Measurements from ENCODE around the gene RSL24D1. TPM values are rescaled to one million over a fixed set of nuclear protein-coding genes. Genes with fewer than 3 reads are reported as not detected.
A peak's percentile ranks its signal among the peaks of the same experiment; 100 is the strongest.

The RSL24D1 gene
- total RNA-seq: 90.0 and 99.5 TPM in 2 replicates

DNA sequence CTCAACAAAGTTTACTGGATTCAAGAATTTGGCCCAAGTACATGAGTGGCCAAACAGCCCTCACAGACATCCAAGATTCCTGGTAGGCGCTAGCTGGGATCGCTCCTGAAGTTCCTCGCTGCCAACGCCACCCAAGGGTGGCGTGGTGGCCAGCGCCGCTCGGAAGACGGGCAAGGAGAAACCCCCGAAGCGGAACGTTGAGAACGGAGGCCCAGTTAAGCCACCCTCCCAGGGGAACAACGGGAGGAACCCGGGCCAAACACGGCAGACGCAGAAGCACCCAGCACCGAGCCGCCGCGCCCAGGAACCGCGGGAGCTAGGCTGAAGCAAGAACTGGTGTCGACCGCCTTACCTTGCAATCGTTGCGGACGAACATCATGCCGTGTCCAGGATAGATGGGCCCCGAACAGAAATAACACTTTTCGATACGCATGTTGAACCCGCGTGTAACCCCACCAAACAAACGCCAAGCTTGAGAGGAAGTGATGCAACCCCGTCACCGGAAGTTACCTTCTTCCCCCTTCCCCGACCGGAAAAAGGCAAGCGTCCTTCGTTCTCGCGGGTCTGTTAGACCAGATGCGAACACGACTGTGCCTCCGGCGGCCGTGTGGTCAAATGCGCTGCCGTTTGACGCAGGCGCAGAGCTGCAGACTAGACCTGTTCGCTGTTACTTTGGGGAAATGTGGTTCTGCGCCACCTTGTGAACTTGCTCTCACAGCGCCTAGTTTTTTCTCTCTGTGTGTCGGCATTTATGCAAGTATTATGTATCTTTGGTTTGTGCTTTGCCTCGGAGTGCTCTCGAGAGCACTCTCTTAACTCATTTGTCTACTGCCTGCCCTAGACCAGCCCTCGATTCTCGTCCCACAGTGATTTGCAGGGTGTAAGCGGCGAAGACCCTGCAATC is at the start of gene RSL24D1:
RSL24D1 (minus strand) TSS at position 484 of the 904 bp plus-strand sequence; CDS start at position 433, 51 bp downstream.
- peaks cover 21% of the 10 kb centered on the region for H3K36me3 Mint-ChIP-seq (ENCODE audit: low read depth)
- intact Hi-C loops (cut with micrococcal nuclease): loop anchor here (1.0 to 5.0 kb wide), 8 partner anchors 8 to 446 kb away; partner anchors contain the start of genes CCPG1, PIERCE2, PIGB and PIGBOS1
- TF ChIP-seq, protein P1, sequence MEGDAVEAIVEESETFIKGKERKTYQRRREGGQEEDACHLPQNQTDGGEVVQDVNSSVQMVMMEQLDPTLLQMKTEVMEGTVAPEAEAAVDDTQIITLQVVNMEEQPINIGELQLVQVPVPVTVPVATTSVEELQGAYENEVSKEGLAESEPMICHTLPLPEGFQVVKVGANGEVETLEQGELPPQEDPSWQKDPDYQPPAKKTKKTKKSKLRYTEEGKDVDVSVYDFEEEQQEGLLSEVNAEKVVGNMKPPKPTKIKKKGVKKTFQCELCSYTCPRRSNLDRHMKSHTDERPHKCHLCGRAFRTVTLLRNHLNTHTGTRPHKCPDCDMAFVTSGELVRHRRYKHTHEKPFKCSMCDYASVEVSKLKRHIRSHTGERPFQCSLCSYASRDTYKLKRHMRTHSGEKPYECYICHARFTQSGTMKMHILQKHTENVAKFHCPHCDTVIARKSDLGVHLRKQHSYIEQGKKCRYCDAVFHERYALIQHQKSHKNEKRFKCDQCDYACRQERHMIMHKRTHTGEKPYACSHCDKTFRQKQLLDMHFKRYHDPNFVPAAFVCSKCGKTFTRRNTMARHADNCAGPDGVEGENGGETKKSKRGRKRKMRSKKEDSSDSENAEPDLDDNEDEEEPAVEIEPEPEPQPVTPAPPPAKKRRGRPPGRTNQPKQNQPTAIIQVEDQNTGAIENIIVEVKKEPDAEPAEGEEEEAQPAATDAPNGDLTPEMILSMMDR (IDR thresholded peaks at IDR 0.05): no peak
- ChIA-PET CTCF (interaction anchor here (0.9 to 2.2 kb wide), 6 partner anchors 22 to 238 kb away, joined by 3 to 7 read pairs (median 4); partner anchors contain the start of genes CCPG1, PIGB and PIGBOS1), POLR2A (interaction anchor here (0.5 to 2.4 kb wide), 10 partner anchors 11 to 211 kb away, joined by 3 to 33 read pairs (median 4); partner anchors contain the start of genes CCPG1, PIERCE2, PIGB and PIGBOS1)
- no peak within 1 kb of the TSS for H3K4me3 Mint-ChIP-seq
- DNase-seq (peak; percentile 84), ATAC-seq (ENCODE audit: low read depth) (peak; percentile 95)
- H3K9me3 Mint-ChIP-seq: peaks cover 2% of the 10 kb centered on the region
- no peak within 1 kb of the TSS for H3K27ac Mint-ChIP-seq
- H3K4me1 Mint-ChIP-seq: peaks cover 9% of the 10 kb centered on the region
- H3K27me3 Mint-ChIP-seq: no peaks in the 10 kb centered on the region

DNA sequence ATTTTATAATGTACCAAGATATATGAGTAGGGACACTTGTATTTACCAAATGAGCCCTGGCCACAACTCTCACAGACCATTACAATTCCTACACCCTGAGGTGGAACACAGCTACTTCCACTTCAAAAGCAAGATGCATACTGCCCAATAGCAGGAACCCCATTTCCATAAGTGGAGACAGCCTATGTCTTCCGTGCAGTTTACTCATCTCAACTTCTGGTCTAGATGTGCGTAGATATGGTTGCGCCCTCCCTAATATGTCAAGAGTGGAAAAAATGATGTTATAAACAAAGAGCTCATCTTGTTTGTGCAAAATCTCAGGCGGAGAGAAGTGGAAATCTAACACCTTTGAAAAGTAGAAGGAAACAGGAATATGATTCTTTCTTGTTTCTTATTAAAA is 48.3 kb upstream of the RSL24D1 start:
- Mint-ChIP-seq H3K27me3 (no peaks in the 10 kb centered on the region), H3K4me3 (no peak overlapping the region)
- CTCF ChIA-PET: no interaction called here

DNA sequence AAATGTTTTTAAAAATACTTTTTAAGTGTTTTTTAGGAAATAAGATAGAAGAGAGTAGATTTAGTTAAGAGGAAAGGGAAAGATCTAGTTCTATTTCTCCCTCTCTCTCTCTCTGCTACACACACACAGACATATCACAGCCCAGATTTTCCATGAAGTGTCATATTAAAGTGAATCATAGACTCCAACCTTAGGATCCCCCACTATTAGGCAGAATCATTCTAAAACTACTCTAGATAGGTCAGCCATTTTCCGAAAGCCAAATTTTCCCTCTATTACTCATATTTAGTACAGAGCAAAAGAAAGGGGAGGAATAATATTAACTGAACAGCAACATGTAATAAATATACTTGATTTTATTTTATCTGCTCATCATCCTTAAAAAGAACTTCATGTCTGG is 45.1 kb upstream of the RSL24D1 start:
- ATAC-seq (ENCODE audit: low read depth) (no peak), DNase-seq (no peak)
- Mint-ChIP-seq H3K27me3 (no peaks in the 10 kb centered on the region), H3K4me1 (peaks cover 2% of the 10 kb centered on the region), H3K27ac (no peak overlapping the region), H3K4me3 (no peak overlapping the region), H3K36me3 (ENCODE audit: low read depth) (peaks cover 9% of the 10 kb centered on the region), H3K9me3 (no peaks in the 10 kb centered on the region)
- CTCF ChIA-PET: no interaction called here
- POLR2A ChIA-PET: no interaction called here
- intact Hi-C loops (cut with micrococcal nuclease): loop anchor here (2.0 kb wide), 1 partner anchor 13 kb away; no protein-coding TSS in a partner anchor
- TF ChIP-seq, protein P1 (IDR thresholded peaks at IDR 0.05): no peak

More for the DNA sequence above, 48.3 kb upstream of the RSL24D1 start:
- no peak overlapping the region for H3K27ac Mint-ChIP-seq
- H3K9me3 Mint-ChIP-seq: no peaks in the 10 kb centered on the region
- peaks cover 10% of the 10 kb centered on the region for H3K36me3 Mint-ChIP-seq (ENCODE audit: low read depth)
- POLR2A ChIA-PET: no interaction called here
- TF ChIP-seq, protein P1 (IDR thresholded peaks at IDR 0.05): no peak
- peaks cover 5% of the 10 kb centered on the region for H3K4me1 Mint-ChIP-seq
- intact Hi-C loops (cut with micrococcal nuclease): no loop called here
- ATAC-seq (ENCODE audit: low read depth) (no peak), DNase-seq (no peak)

DNA sequence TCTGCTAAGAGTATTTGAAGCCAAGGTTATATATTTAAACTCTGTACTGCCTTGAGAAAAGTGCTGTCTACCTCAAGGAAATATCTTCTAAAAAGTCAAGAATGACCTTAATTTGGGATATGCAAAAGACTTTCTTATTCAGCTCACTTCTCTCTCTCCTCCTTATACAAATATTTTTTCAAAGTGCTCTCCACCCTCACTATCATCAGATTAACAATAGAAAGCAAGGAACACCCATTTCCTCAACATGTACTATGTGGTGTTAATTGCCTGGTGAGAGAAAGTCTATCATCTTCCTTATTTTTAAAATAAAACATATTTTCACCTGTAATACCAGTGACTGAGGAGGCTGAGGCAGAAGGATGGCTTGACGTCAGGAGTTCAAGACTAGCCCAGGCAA is 44.4 kb upstream of the RSL24D1 start:
- no peak overlapping the region for H3K4me3 Mint-ChIP-seq
- no peak overlapping the region for H3K27ac Mint-ChIP-seq
- TF ChIP-seq, protein P1 (IDR thresholded peaks at IDR 0.05): no peak
- no peaks in the 10 kb centered on the region for H3K27me3 Mint-ChIP-seq
- no peak for DNase-seq
- ChIA-PET POLR2A (no interaction called here), CTCF (no interaction called here)
- H3K36me3 Mint-ChIP-seq (ENCODE audit: low read depth): peaks cover 9% of the 10 kb centered on the region
- no peak for ATAC-seq (ENCODE audit: low read depth)
- intact Hi-C loops (cut with micrococcal nuclease): loop anchor here (2.0 kb wide), 1 partner anchor 14 kb away; no protein-coding TSS in a partner anchor
- H3K4me1 Mint-ChIP-seq: peaks cover 2% of the 10 kb centered on the region
- H3K9me3 Mint-ChIP-seq: no peaks in the 10 kb centered on the region

DNA sequence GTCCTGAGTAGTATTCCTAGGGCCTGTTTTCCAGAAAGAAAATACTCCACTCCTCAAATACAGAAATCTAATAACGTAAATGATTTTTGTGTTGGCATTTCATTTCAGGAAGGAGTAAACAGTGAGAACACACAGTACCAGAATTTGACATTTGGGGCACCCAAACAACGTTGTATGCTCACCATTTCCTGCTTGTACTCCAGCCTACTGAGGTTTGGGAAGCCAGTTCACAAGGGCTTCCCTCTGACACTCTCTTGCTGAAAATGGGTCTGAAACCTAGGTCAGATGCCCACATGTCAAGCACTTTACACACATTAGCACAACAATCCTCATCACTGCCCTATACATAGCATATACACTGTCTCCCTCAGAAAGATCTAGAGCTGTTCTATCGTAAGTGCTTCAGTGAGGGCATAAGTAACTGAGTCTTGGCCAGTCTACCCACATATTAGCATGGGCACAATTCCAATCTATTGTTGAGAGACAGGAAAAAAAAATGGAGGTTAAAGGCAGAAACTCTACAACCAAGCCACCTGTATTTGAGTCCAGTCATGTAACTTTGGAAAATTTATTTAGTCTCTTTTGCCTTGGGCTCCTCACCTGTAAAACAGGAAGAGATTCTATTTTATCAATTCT is 43.5 kb upstream of the RSL24D1 start:
- DNase-seq (no peak), ATAC-seq (ENCODE audit: low read depth) (no peak)
- H3K4me3 Mint-ChIP-seq: no peak overlapping the region
- H3K27ac Mint-ChIP-seq: no peak overlapping the region
- TF ChIP-seq, protein P1 (IDR thresholded peaks at IDR 0.05): no peak
- no peaks in the 10 kb centered on the region for H3K9me3 Mint-ChIP-seq
- H3K36me3 Mint-ChIP-seq (ENCODE audit: low read depth): peaks cover 12% of the 10 kb centered on the region
- intact Hi-C loops (cut with micrococcal nuclease): loop anchor here (2.0 kb wide), 1 partner anchor 15 kb away; no protein-coding TSS in a partner anchor
- no peaks in the 10 kb centered on the region for H3K27me3 Mint-ChIP-seq
- ChIA-PET CTCF (no interaction called here), POLR2A (no interaction called here)
- peaks cover 2% of the 10 kb centered on the region for H3K4me1 Mint-ChIP-seq

Measured in activated B cell treated with CpG ODN at 0.5 μM for 24 hours (primary cell).